AG04450 (cell line): ENCODE measurements around the gene CACNA1A. TPM values are rescaled to one million over a fixed set of nuclear protein-coding genes. Genes with fewer than 3 reads are reported as not detected.

Experiments used
- CTCF ChIA-PET: fragments of 300-600, 350-600 bp; formaldehyde crosslinking; extraction: SDS; loops from one replicate; lab custom pipeline; 2022; ENCODE audit warnings: antibody characterized with exemption, inconsistent platforms; lab: Charles Lee
- POLR2A ChIA-PET: fragments of 350-600 bp; formaldehyde crosslinking; extraction: SDS; loops from one replicate; lab custom pipeline; 2021; ENCODE audit warnings: antibody characterized with exemption, inconsistent platforms; lab: Yijun Ruan, JAX
- DNase-seq: peaks from one replicate; pipeline ENCODE4 v3.0.0-alpha.2; 2011; ENCODE audit warnings: low read depth, low spot score
- H3K27ac ChIP-seq: one replicate; pipeline ENCODE4 v1.5.1; 2012; ENCODE audit warnings: low read depth, low read length, control low read depth
- H3K27me3 ChIP-seq: one replicate; pipeline ENCODE4 v1.6.0; 2012; ENCODE audit warnings: low read length; ENCODE audit not compliant: control insufficient read depth, insufficient read depth
- H3K4me3 ChIP-seq: 2 replicates; pipeline ENCODE4 v1.5.1; 2011; ENCODE audit warnings: mild to moderate bottlenecking, low read depth, low read length, control low read depth
- H3K9me3 ChIP-seq: 2 replicates; pipeline ENCODE4 v1.5.1; 2012; ENCODE audit warnings: low read length; ENCODE audit not compliant: control insufficient read depth, insufficient read depth
- polyA plus RNA-seq: library from polyadenylated mRNA; depleted of rRNA; stranded (reverse); fragments of >200 nt; gene quantifications from 2 replicates; pipeline ENCODE4 v1.2.3, GENCODE V29; 2011
- TF ChIP-seq, protein P1 (sequence below): IDR thresholded peaks from 2 replicates; pipeline ENCODE4 v1.5.1; 2011; ENCODE audit warnings: low read depth, low read length, control low read depth, inconsistent platforms

The CACNA1A gene
- polyA plus RNA-seq, 1 experiment = 12.2 TPM

DNA sequence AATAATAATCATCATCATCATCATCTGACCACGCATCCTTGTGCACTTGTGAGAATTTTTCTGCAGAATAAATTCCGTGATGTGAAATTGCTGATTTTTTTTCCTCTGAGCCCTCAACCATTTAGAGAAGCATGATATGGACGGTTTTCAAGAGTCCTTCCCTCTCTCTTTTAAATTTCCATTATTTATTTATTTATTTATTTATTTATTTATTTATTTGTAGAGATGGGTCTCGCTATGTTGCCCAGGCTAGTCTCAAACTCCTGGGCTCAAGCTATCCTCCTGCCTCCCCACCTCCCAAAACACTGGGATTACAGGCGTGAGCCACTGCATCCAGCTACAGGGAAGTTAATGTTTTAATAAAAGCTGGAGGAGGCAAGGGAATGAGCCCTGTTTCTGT, 39.6 kb downstream of the CACNA1A start:
- ChIA-PET CTCF (no interaction called here), POLR2A (interaction anchor here (0.5 kb wide), 1 partner anchor 770 kb away, joined by 8 read pairs; no protein-coding TSS in a partner anchor)
- H3K27ac ChIP-seq = no peak overlapping the region
- no peak for DNase-seq
- no peaks in the 10 kb centered on the region for H3K9me3 ChIP-seq
- no peak overlapping the region for H3K4me3 ChIP-seq
- no peaks in the 10 kb centered on the region for H3K27me3 ChIP-seq
- TF ChIP-seq, protein P1, sequence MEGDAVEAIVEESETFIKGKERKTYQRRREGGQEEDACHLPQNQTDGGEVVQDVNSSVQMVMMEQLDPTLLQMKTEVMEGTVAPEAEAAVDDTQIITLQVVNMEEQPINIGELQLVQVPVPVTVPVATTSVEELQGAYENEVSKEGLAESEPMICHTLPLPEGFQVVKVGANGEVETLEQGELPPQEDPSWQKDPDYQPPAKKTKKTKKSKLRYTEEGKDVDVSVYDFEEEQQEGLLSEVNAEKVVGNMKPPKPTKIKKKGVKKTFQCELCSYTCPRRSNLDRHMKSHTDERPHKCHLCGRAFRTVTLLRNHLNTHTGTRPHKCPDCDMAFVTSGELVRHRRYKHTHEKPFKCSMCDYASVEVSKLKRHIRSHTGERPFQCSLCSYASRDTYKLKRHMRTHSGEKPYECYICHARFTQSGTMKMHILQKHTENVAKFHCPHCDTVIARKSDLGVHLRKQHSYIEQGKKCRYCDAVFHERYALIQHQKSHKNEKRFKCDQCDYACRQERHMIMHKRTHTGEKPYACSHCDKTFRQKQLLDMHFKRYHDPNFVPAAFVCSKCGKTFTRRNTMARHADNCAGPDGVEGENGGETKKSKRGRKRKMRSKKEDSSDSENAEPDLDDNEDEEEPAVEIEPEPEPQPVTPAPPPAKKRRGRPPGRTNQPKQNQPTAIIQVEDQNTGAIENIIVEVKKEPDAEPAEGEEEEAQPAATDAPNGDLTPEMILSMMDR = no peak

GRCh38 chr19:13463296-13463695, 43.0 kb downstream of the CACNA1A start:
- TF ChIP-seq, protein P1 = no peak
- H3K9me3 ChIP-seq = no peaks in the 10 kb centered on the region
- ChIA-PET POLR2A (no interaction called here), CTCF (no interaction called here)
- H3K27me3 ChIP-seq = no peaks in the 10 kb centered on the region
- H3K27ac ChIP-seq = no peak overlapping the region
- DNase-seq = no peak
- no peak overlapping the region for H3K4me3 ChIP-seq

- Histone ChIP-seq H3K27me3 (no peaks in the 10 kb centered on the region), H3K9me3 (no peaks in the 10 kb centered on the region), H3K4me3 (no peak overlapping the region), H3K27ac (no peak overlapping the region)
- DNase-seq = no peak
- CTCF ChIA-PET = no interaction called here
- TF ChIP-seq, protein P1 = no peak
- POLR2A ChIA-PET = no interaction called here
These were observed 44.7 kb downstream of the CACNA1A start for GRCh38 chr19:13461536-13461935.

DNA sequence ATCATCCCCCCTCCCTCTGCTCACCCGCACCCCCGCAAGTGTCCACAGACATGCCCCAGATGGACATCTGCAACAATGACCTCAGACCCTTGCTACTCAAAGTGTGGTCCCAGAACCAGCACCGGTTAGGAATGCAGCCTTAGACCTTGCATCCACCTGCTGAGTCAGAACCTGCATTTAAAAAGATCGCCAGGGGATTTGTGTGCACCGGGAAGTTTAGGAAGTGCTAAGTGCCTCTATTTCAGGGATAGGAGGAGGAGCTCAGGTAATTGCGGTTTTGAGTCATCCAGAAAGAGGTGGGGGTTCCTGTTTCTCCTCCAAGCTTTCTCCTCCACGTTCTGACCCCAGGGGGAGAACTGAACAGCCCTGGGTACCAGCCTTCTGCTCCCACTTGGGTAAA, 46.2 kb downstream of the CACNA1A start:
- POLR2A ChIA-PET = no interaction called here
- Histone ChIP-seq H3K27me3 (no peaks in the 10 kb centered on the region), H3K4me3 (no peak overlapping the region), H3K9me3 (no peaks in the 10 kb centered on the region), H3K27ac (no peak overlapping the region)
- CTCF ChIA-PET = no interaction called here
- no peak for DNase-seq
- TF ChIP-seq, protein P1 = no peak

GRCh38 chr19:13459351-13459750, 46.9 kb downstream of the CACNA1A start:
- CTCF ChIA-PET = no interaction called here
- Histone ChIP-seq H3K9me3 (no peaks in the 10 kb centered on the region), H3K27ac (no peak overlapping the region), H3K27me3 (no peaks in the 10 kb centered on the region), H3K4me3 (no peak overlapping the region)
- TF ChIP-seq, protein P1 = no peak
- POLR2A ChIA-PET = no interaction called here
- no peak for DNase-seq
